A549 (cell line): Measurements from ENCODE around the gene FBXO11. TPM values are rescaled to one million over a fixed set of nuclear protein-coding genes. Genes with fewer than 3 reads are reported as not detected.

ENCODE experiments used
- ATAC-seq, 2 experiments: fragments of 200-7000 bp in 1 of 2; fragments of >200 bp in 1 of 2; cut with Nextera tagmentation in 1 of 2; cut with Tn5 transposase in 1 of 2; 3 replicates each; pipeline versions ENCODE4 v1.8.0 to v1.9.1; 2018 to 2020; ENCODE audit warnings: mild to moderate bottlenecking in 1 of 2, moderate library complexity in 1 of 2
- CTCF ChIA-PET: fragments of 300-600 bp; sonication (Branson Sonifier 250); formaldehyde crosslinking; extraction: SDS; loops from one replicate; lab custom pipeline; 2021; ENCODE audit warnings: antibody characterized with exemption, inconsistent platforms; lab: Yijun Ruan, JAX
- POLR2A ChIA-PET: fragments of 350-600 bp; formaldehyde crosslinking; extraction: SDS; loops from one replicate; lab custom pipeline; 2021; ENCODE audit warnings: antibody characterized with exemption, inconsistent platforms; lab: Yijun Ruan, JAX
- DNase-seq, 2 experiments: peaks; one replicate each; pipeline versions ENCODE4 v3.0.0 to v3.0.0-alpha.2; 2011 to 2016; ENCODE audit warnings: low read depth in 1 of 2, low spot score in 1 of 2
- FAIRE-seq: peaks from 2 replicates; lab custom pipeline; 2011; peaks lifted over from hg19 to GRCh38; lab: Jason Lieb, UNC
- H3K27ac ChIP-seq, 2 experiments: fragments of >200 bp; sonication (Bioruptor Twin); formaldehyde crosslinking; 3 replicates each; pipeline ENCODE4 v1.5.1; 2016 to 2017
- H3K4me1 ChIP-seq: fragments of >200 bp; sonication (Bioruptor Twin); formaldehyde crosslinking; 3 replicates; pipeline ENCODE4 v1.6.1; 2016
- H3K4me2 ChIP-seq: fragments of >200 bp; sonication (Bioruptor Twin); formaldehyde crosslinking; 3 replicates; pipeline ENCODE4 v1.6.1; 2016
- H3K4me3 ChIP-seq: fragments of >200 bp; sonication (Bioruptor Twin); formaldehyde crosslinking; 3 replicates; pipeline ENCODE4 v1.5.1; 2016
- H3K9me3 ChIP-seq: fragments of >200 bp; sonication (Bioruptor Twin); formaldehyde crosslinking; 3 replicates; pipeline ENCODE4 v1.6.1; 2016
- CHD2 ChIP-seq: fragments of 150-350 bp; IDR thresholded peaks from 2 replicates; pipeline ENCODE4 v1.6.1; 2014; ENCODE audit warnings: low read length; ENCODE audit not compliant: partially characterized antibody
- EHMT2 ChIP-seq: fragments of 200-600 bp; sonication (generic); IDR thresholded peaks from 2 replicates; pipeline ENCODE4 v1.6.1; 2016; ENCODE audit warnings: antibody characterized with exemption, low read depth, mild to moderate bottlenecking, moderate library complexity
- EP300 ChIP-seq, 2 experiments: fragments of >200 bp; sonication (Bioruptor Twin); formaldehyde crosslinking; IDR thresholded peaks; 2 replicates in 1 of 2; 3 replicates in 1 of 2; pipeline ENCODE4 v1.6.1; 2016 to 2017
- FOSB ChIP-seq: fragments of 250-450 bp; sonication (Bioruptor Pico); IDR thresholded peaks from 2 replicates; pipeline ENCODE4 v1.5.0; 2020; ENCODE audit warnings: mild to moderate bottlenecking, moderate library complexity
- FOSL2 ChIP-seq, 2 experiments: fragments of 450-650 bp in 1 of 2; fragments of >200 bp in 1 of 2; sonication (Bioruptor Twin) in 1 of 2; formaldehyde crosslinking; IDR thresholded peaks; 2 replicates each; pipeline versions ENCODE4 v1.5.0 to v1.6.1; 2016 to 2020; ENCODE audit warnings: mild to moderate bottlenecking in 1 of 2, moderate library complexity in 1 of 2
- GATA3 ChIP-seq: IDR thresholded peaks from 2 replicates; pipeline ENCODE4 v1.6.1; 2012; ENCODE audit warnings: borderline replicate concordance
- HEYL ChIP-seq: fragments of 250-450 bp; sonication (Bioruptor Pico); IDR thresholded peaks from 2 replicates; pipeline ENCODE4 v1.8.0; 2021; ENCODE audit warnings: mild to moderate bottlenecking, moderate library complexity
- JUN ChIP-seq, 2 experiments: fragments of >200 bp; sonication (Bioruptor Twin); formaldehyde crosslinking; IDR thresholded peaks; 2 replicates in 1 of 2; 3 replicates in 1 of 2; pipeline ENCODE4 v1.6.1; 2016 to 2017
- MAFK ChIP-seq: fragments of 450-650 bp; IDR thresholded peaks from 2 replicates; pipeline ENCODE4 v1.6.1; 2014; ENCODE audit not compliant: partially characterized antibody
- MAZ ChIP-seq: fragments of 150-350 bp; IDR thresholded peaks from 2 replicates; pipeline ENCODE4 v1.6.1; 2014; ENCODE audit warnings: antibody characterized with exemption, low read depth, low read length, borderline replicate concordance
- MYC ChIP-seq: IDR thresholded peaks from 2 replicates; pipeline ENCODE4 v1.6.1; 2012; ENCODE audit warnings: mild to moderate bottlenecking, inconsistent platforms, low read length, improper control_type of control experiment, borderline replicate concordance
- NFE2L2 ChIP-seq: fragments of 150-350 bp; conservative IDR thresholded peaks from 2 replicates; pipeline ENCODE4 v1.6.1; 2014; ENCODE audit warnings: low read length
- NPAS2 ChIP-seq: fragments of 250-450 bp; sonication (Bioruptor Pico); IDR thresholded peaks from 2 replicates; pipeline ENCODE4 v1.8.0; 2022; ENCODE audit warnings: mild to moderate bottlenecking, moderate library complexity, borderline replicate concordance
- PHF8 ChIP-seq: fragments of 200-600 bp; sonication (generic); IDR thresholded peaks from 2 replicates; pipeline ENCODE4 v1.6.1; 2016; ENCODE audit warnings: low read depth, mild to moderate bottlenecking, antibody characterized with exemption, moderate library complexity, borderline replicate concordance
- POLR2A ChIP-seq: IDR thresholded peaks from 2 replicates; pipeline ENCODE4 v1.6.1; 2012; ENCODE audit warnings: mild to moderate bottlenecking, low read length
- RAD21 ChIP-seq, 2 experiments: fragments of >200 bp in 1 of 2; sonication (Bioruptor Twin) in 1 of 2; formaldehyde crosslinking in 1 of 2; IDR thresholded peaks in 1 of 2; conservative IDR thresholded peaks in 1 of 2; 2 replicates in 1 of 2; 3 replicates in 1 of 2; pipeline ENCODE4 v1.6.1; 2012 to 2018; ENCODE audit warnings: inconsistent platforms in 1 of 2
- RCOR1 ChIP-seq: fragments of 150-350 bp; IDR thresholded peaks from 2 replicates; pipeline ENCODE4 v1.6.1; 2014; ENCODE audit warnings: antibody characterized with exemption, low read length, low read depth
- RNF2 ChIP-seq: fragments of 200-600 bp; sonication (generic); IDR thresholded peaks from 2 replicates; pipeline ENCODE4 v1.6.1; 2016; ENCODE audit warnings: low read depth, mild to moderate bottlenecking, antibody characterized with exemption, moderate library complexity, borderline replicate concordance
- SREBF2 ChIP-seq: fragments of 450-650 bp; IDR thresholded peaks from 2 replicates; pipeline ENCODE4 v1.6.1; 2014; ENCODE audit warnings: mild to moderate bottlenecking, moderate library complexity
- ZFP36 ChIP-seq: fragments of 450-650 bp; IDR thresholded peaks from 2 replicates; pipeline ENCODE4 v1.6.1; 2014; ENCODE audit warnings: borderline replicate concordance; ENCODE audit not compliant: partially characterized antibody
- ZNF302 ChIP-seq: fragments of 250-450 bp; sonication (Bioruptor Pico); IDR thresholded peaks from 2 replicates; pipeline ENCODE4 v1.9.0; 2021; ENCODE audit warnings: inconsistent platforms, mild to moderate bottlenecking, moderate library complexity
- WGBS: methylation state at CpG from one replicate; pipeline ENCODE4 v1.1.6; 2017; ENCODE audit errors: missing lambda C conversion rate; 5-methylcytosine and 5-hydroxymethylcytosine counted together
- polyA plus RNA-seq, 4 experiments: library from polyadenylated mRNA; depleted of rRNA in 3 of 4; stranded (reverse); fragments of >200 nt; fragmentation: RNase III in 1 of 4; extraction: RNeasy Plus Mini Kit Qiagen cat#74134 plus additional on column Dnase treatment in 1 of 4; gene quantifications; 2 replicates in 3 of 4; 3 replicates in 1 of 4; pipeline ENCODE4 v1.2.3, GENCODE V29; 2011 to 2017
- TF ChIP-seq, protein P1 (sequence below): fragments of >200 bp; sonication (Bioruptor Twin); formaldehyde crosslinking; IDR thresholded peaks from 3 replicates; pipeline ENCODE4 v1.5.1; 2016
- TF ChIP-seq, protein P2 (sequence below): fragments of >200 bp; sonication (Bioruptor Twin); formaldehyde crosslinking; IDR thresholded peaks from 3 replicates; pipeline ENCODE4 v1.6.1; 2016
- TF ChIP-seq, protein P3 (sequence below): fragments of 250-450 bp; sonication (Bioruptor Pico); IDR thresholded peaks from 2 replicates; pipeline ENCODE4 v1.5.0; 2020; ENCODE audit warnings: low read depth, mild to moderate bottlenecking, moderate library complexity

The FBXO11 gene
- polyA plus RNA-seq, 2 of the 4 experiments (the other 2 are of a cell fraction), result 51.1 to 61.4 TPM

DNA sequence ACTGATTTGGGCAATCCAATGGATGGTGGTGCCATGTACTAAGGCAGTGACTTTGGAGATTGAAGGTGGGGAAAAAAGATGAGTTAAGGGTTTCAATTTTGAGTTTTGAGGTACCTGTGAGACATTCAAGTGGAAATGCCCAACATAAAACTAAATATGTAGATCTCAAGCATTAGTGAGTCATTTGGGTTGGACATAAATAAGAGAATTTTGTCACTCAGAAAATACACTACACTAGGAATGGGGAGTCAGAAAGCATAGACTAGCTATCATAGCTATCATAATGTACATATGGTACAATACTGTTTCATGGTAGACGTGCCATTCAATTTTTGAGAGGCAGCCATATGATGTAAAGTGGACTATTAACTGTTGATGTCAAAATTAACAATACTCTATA, 56.1 kb downstream of the FBXO11 start:
- DNase-seq (no peak), FAIRE-seq (no peak), ATAC-seq (no peak)
- Histone ChIP-seq H3K4me2 (no peak overlapping the region), H3K4me3 (no peak overlapping the region), H3K27ac (no peak overlapping the region), H3K9me3 (no peaks in the 10 kb centered on the region), H3K4me1 (0 out of 3 replicates have a peak, but pooled peaks cover 4% of the 10 kb centered on the region)
- CTCF ChIA-PET, result interaction anchor here (1.0 to 2.5 kb wide), 3 partner anchors 8 to 257 kb away, joined by 3 to 11 read pairs (median 4); no protein-coding TSS in a partner anchor
- WGBS, result 81% methylated on average over 1 of the region's 1 CpG
- TF ChIP-seq, protein P1, sequence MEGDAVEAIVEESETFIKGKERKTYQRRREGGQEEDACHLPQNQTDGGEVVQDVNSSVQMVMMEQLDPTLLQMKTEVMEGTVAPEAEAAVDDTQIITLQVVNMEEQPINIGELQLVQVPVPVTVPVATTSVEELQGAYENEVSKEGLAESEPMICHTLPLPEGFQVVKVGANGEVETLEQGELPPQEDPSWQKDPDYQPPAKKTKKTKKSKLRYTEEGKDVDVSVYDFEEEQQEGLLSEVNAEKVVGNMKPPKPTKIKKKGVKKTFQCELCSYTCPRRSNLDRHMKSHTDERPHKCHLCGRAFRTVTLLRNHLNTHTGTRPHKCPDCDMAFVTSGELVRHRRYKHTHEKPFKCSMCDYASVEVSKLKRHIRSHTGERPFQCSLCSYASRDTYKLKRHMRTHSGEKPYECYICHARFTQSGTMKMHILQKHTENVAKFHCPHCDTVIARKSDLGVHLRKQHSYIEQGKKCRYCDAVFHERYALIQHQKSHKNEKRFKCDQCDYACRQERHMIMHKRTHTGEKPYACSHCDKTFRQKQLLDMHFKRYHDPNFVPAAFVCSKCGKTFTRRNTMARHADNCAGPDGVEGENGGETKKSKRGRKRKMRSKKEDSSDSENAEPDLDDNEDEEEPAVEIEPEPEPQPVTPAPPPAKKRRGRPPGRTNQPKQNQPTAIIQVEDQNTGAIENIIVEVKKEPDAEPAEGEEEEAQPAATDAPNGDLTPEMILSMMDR, result no peak
- TF ChIP-seq FOSB (no peak), ZNF302 (CRISPR knock-in tag) (no peak), ZFP36 (no peak), JUN (IDR thresholded peaks at IDR 0.05) (no peak)
- TF ChIP-seq, protein P2, sequence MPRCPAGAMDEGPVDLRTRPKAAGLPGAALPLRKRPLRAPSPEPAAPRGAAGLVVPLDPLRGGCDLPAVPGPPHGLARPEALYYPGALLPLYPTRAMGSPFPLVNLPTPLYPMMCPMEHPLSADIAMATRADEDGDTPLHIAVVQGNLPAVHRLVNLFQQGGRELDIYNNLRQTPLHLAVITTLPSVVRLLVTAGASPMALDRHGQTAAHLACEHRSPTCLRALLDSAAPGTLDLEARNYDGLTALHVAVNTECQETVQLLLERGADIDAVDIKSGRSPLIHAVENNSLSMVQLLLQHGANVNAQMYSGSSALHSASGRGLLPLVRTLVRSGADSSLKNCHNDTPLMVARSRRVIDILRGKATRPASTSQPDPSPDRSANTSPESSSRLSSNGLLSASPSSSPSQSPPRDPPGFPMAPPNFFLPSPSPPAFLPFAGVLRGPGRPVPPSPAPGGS, result no peak
- POLR2A ChIA-PET, result interaction anchor here (1.3 kb wide), 1 partner anchor 57 kb away, joined by 3 read pairs; no protein-coding TSS in a partner anchor

DNA sequence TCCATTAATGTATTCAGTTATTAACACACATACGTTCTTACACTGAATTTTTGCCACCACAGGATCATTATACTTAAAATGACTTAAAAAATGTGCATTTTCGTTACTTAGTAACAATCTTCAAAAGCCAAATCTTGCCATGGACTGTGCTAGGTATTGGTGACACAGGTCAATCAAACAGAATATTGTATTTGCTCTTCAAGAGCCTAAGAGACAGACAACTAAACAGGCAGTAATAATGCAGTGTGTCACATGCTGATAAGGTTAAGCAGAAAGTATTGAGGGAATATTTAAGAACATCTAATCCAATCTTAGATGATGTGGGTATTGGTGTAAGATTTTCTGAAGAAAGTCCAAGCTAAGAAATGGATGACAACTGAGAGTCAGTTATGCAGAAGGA, 56.9 kb downstream of the FBXO11 start:
- DNase-seq (no peak), ATAC-seq (no peak)
- H3K9me3 ChIP-seq, result no peaks in the 10 kb centered on the region
- H3K27ac ChIP-seq, result no peak overlapping the region
- WGBS, result 83% methylated on average over 2 of the region's 2 CpGs
- no peak for TF ChIP-seq EP300 (IDR thresholded peaks at IDR 0.05)
- TF ChIP-seq SREBF2, result no peak
- TF ChIP-seq, all 56 proteins: peak for 0
- H3K4me3 ChIP-seq, result no peak overlapping the region
- ChIA-PET POLR2A (no interaction called here), CTCF (interaction anchor here (1.0 to 2.5 kb wide), 3 partner anchors 8 to 257 kb away, joined by 3 to 11 read pairs (median 4); no protein-coding TSS in a partner anchor)
- H3K4me2 ChIP-seq, result no peak overlapping the region
- no peak for FAIRE-seq
- H3K4me1 ChIP-seq, result 0 out of 3 replicates have a peak, but pooled peaks cover 4% of the 10 kb centered on the region

DNA sequence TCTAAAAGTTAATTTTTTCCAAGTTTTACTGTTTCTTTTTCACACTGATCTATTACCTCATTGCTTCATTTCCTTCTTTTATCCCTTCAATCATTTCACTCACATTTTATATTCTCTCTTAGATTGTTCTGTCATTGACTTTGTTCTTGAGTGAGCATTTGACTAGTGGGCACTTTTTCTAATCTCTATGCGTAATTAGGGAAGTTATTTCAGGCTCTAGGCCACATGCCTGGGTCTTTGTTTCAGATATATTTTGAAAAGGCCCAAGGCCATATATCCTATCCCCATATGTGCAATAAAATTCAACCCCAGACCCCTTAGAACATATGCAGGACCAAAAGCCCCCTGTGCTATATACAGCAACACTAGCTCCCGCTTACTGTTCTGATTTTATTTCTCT, 62.1 kb downstream of the FBXO11 start:
- POLR2A ChIA-PET, result no interaction called here
- H3K27ac ChIP-seq, result no peak overlapping the region
- FAIRE-seq (no peak), ATAC-seq (no peak), DNase-seq (no peak)
- H3K4me1 ChIP-seq, result no peaks in the 10 kb centered on the region
- no peak overlapping the region for H3K4me2 ChIP-seq
- TF ChIP-seq MYC (no peak), MAFK (no peak), SREBF2 (no peak), RCOR1 (no peak), MAZ (no peak), RNF2 (no peak), RAD21 (conservative IDR thresholded peaks at IDR 0.05 in 1 of 2, IDR thresholded peaks at IDR 0.05 in 1 of 2) (no peak), NPAS2 (CRISPR knock-in tag) (no peak), FOSL2 (IDR thresholded peaks at IDR 0.05) (no peak), FOSL2 (CRISPR knock-in tag; IDR thresholded peaks at IDR 0.05) (no peak), POLR2A (no peak), CHD2 (no peak), GATA3 (no peak), EHMT2 (no peak), NFE2L2 (no peak), HEYL (no peak), PHF8 (no peak)
- TF ChIP-seq, protein P3, sequence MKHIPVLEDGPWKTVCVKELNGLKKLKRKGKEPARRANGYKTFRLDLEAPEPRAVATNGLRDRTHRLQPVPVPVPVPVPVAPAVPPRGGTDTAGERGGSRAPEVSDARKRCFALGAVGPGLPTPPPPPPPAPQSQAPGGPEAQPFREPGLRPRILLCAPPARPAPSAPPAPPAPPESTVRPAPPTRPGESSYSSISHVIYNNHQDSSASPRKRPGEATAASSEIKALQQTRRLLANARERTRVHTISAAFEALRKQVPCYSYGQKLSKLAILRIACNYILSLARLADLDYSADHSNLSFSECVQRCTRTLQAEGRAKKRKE (CRISPR knock-in tag), result no peak
- TF ChIP-seq, protein P1, result no peak
- H3K4me3 ChIP-seq, result no peak overlapping the region
- 93% methylated on average over 2 of the region's 2 CpGs for WGBS
- H3K9me3 ChIP-seq, result no peaks in the 10 kb centered on the region
- CTCF ChIA-PET, result no interaction called here
